ENCODE measurements around the gene ACAP3. TPM values are rescaled to one million over a fixed set of nuclear protein-coding genes. Genes with fewer than 3 reads are reported as not detected.

The ACAP3 gene
- total and polyA plus RNA-seq, 2 donors (not counting 3 experiments of a cell fraction or from before 2014, with no cell fraction given) = 27.8 to 39.0 TPM

DNA sequence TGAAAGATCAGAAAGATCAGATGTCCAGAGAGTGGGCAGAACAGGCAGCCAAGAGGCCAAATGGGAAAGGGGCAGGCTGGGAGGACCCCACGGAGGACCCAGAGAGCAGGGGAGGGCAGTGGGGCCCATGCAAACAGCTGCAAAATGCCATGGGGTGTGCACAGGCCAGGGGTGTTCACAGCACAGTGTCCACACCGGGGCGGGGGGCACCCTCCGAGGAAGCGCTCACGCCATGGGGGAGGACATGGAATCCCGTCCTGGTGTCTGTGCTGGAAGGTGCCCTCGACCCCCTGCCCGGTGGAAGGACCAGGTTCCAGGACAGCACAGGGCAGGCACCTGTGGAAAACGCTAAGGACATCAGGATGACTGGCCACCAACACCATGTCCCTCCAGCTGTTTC is 15.2 kb upstream of the ACAP3 start:
- Histone ChIP-seq H3K36me3 (ENCODE audit: control insufficient read depth in 2 of 2, extremely low read depth in 1 of 2, insufficient read depth in 2 of 2, low read length in 2 of 2) (peaks cover 0 to 14% of the 10 kb centered on the region in 2 experiments), H3K27me3 (ENCODE audit: control insufficient read depth in 2 of 2, insufficient read depth in 2 of 2, low read length in 2 of 2) (no peaks in the 10 kb centered on the region), H3K4me1 (ENCODE audit: control insufficient read depth, extremely low read depth, insufficient read depth, low read length) (peaks cover 13% of the 10 kb centered on the region), H3K4me3 (replicated peaks in 1 of 3; ENCODE audit: insufficient read depth in 1 of 3, low read depth in 1 of 3, low read length in 3 of 3) (no peak overlapping the region), H3K9me3 (replicated peaks; ENCODE audit: control insufficient read depth, insufficient read depth, low read length) (no peaks in the 10 kb centered on the region), H4K20me1 (replicated peaks; ENCODE audit: control insufficient read depth, extremely low read depth, insufficient read depth, low read length) (peaks cover 5% of the 10 kb centered on the region), H3K79me2 (ENCODE audit: control insufficient read depth, insufficient read depth, low read length) (peaks cover 54% of the 10 kb centered on the region), H3K27ac (ENCODE audit: insufficient read depth, low read depth, low read length) (no peak overlapping the region), H3K9ac (replicated peaks; ENCODE audit: extremely low read depth, insufficient read depth, low read length) (no peak overlapping the region), H3K4me2 (ENCODE audit: insufficient read depth, low read length) (no peak overlapping the region), H3K9me1 (replicated peaks; ENCODE audit: control insufficient read depth, extremely low read depth, insufficient read depth, low read length) (no peaks in the 10 kb centered on the region), H2AFZ (ENCODE audit: low read depth, low read length) (no peak overlapping the region)
- CTCF ChIA-PET = no interaction called here
- BruUV-seq (replicated peaks) = no TSS peak
- FAIRE-seq (no peak), DNase-seq (ENCODE audit: low read depth, low spot score) (no peak)
- dilution Hi-C loops (cut with MboI; ENCODE audit: extremely low pct_ligation_motif_present, low sequenced_read_pairs) (no loop called here), intact Hi-C loops (cut with micrococcal nuclease) (no loop called here)
- TF ChIP-seq CTCF (IDR thresholded peaks at IDR 0.05; ENCODE audit: extremely low read depth in 1 of 2, insufficient read depth in 1 of 2, low read depth in 1 of 2, low read length in 2 of 2) (no peak), EZH2 (IDR thresholded peaks at IDR 0.05; ENCODE audit: borderline replicate concordance, low read depth, low read length, severe bottlenecking) (no peak), JUN (IDR thresholded peaks at IDR 0.05; ENCODE audit: borderline replicate concordance, insufficient read depth, insufficient read length, low read depth) (no peak), POLR2A (IDR thresholded peaks at IDR 0.05; ENCODE audit: low read depth, low read length) (no peak), MYC (IDR thresholded peaks at IDR 0.05; ENCODE audit: low read depth, low read length) (no peak), GATA2 (IDR thresholded peaks at IDR 0.05; ENCODE audit: insufficient read depth, insufficient read length, low read depth, low read length) (no peak), FOS (IDR thresholded peaks at IDR 0.05; ENCODE audit: borderline replicate concordance, insufficient read depth, low read length) (no peak), POLR2AphosphoS5 (IDR thresholded peaks at IDR 0.05; ENCODE audit: insufficient read depth, low read depth, low read length) (no peak)
- TF ChIP-seq, protein P1, sequence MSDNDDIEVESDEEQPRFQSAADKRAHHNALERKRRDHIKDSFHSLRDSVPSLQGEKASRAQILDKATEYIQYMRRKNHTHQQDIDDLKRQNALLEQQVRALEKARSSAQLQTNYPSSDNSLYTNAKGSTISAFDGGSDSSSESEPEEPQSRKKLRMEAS (IDR thresholded peaks at IDR 0.05; ENCODE audit: insufficient read depth, insufficient read length) = no peak
- POLR2A ChIA-PET = no interaction called here

Data from endothelial cell of umbilical vein (primary cell).